ENCODE measurements around the gene TCEANC2. TPM values are rescaled to one million over a fixed set of nuclear protein-coding genes. Genes with fewer than 3 reads are reported as not detected.
A peak's percentile ranks its signal among the peaks of the same experiment; 100 is the strongest.

Gene TCEANC2
- total RNA-seq, 1 experiment from 2014 or later = 5.3 TPM

GRCh38 chr1:54137534-54138061, 84.2 kb downstream of the TCEANC2 start:
- Mint-ChIP-seq H3K27ac (peak overlapping the region in 1 of 3 experiments; percentile 78; a peak in 2 of 7 replicates), H3K4me3 (peak overlapping the region in 1 of 2 experiments; percentile 28; a peak in 1 of 5 replicates), H3K27me3 (ENCODE audit: low read depth) (peaks cover 2% of the 10 kb centered on the region), H3K36me3 (ENCODE audit: insufficient read depth in 1 of 3, low read depth in 3 of 3) (no peaks in the 10 kb centered on the region), H3K4me1 (peaks cover 31 to 46% of the 10 kb centered on the region in 2 experiments), H3K9me3 (no peaks in the 10 kb centered on the region)
- Histone ChIP-seq H3K14ac (ENCODE audit: insufficient read depth, low read length) (no peak overlapping the region; the same call in 1 of the 2 replicates), H3K27ac (ENCODE audit: insufficient read length, low read depth, low read length) (no peak overlapping the region), H3T11ph (ENCODE audit: low read length) (no peak overlapping the region), H4K8ac (replicated peaks; ENCODE audit: insufficient read length, low read depth, low read length) (no peak overlapping the region), H2BK15ac (ENCODE audit: low read depth, low read length) (no peak overlapping the region), H2AK5ac (ENCODE audit: insufficient read length, low read length) (no peak overlapping the region), H3K23me2 (ENCODE audit: insufficient read length, low read depth, low read length, poor library complexity, severe bottlenecking) (no peaks in the 10 kb centered on the region), H3K9me3 (ENCODE audit: control insufficient read depth, low read depth, low read length) (no peaks in the 10 kb centered on the region), H4K5ac (ENCODE audit: insufficient read length, low read depth, low read length) (no peak overlapping the region), H3K9ac (ENCODE audit: extremely low read depth, insufficient read length, low read length) (no peak overlapping the region), H2BK12ac (ENCODE audit: insufficient read length, low read depth, low read length) (no peak overlapping the region), H3K4me2 (ENCODE audit: insufficient read depth, insufficient read length, low read length) (no peak overlapping the region), H2BK20ac (ENCODE audit: low read depth, low read length, poor library complexity, severe bottlenecking) (no peak overlapping the region), H3K23ac (ENCODE audit: insufficient read length, low read depth, low read length) (no peak overlapping the region), H3K56ac (ENCODE audit: insufficient read length, low read depth, low read length) (no peak overlapping the region), H4K20me1 (ENCODE audit: control insufficient read depth, insufficient read depth, insufficient read length) (no peaks in the 10 kb centered on the region), H3K27me3 (ENCODE audit: insufficient read depth, low read length) (no peaks in the 10 kb centered on the region; the same call in 1 of the 2 replicates), H3K79me1 (ENCODE audit: insufficient read depth, low read depth, low read length, poor library complexity, severe bottlenecking) (no peaks in the 10 kb centered on the region), H3K4me1 (ENCODE audit: insufficient read depth, low read length) (peaks cover 6% of the 10 kb centered on the region; the same call in 1 of the 2 replicates), H2BK120ac (ENCODE audit: low read depth, low read length, poor library complexity, severe bottlenecking) (no peak overlapping the region), H2AFZ (ENCODE audit: low read length) (no peak overlapping the region), H4K91ac (ENCODE audit: insufficient read length, low read depth, low read length) (no peak overlapping the region), H2BK5ac (ENCODE audit: insufficient read length, low read length) (no peak overlapping the region), H3K79me2 (ENCODE audit: insufficient read depth, low read length) (no peaks in the 10 kb centered on the region), H3K4ac (ENCODE audit: low read depth, low read length) (no peak overlapping the region), H3K18ac (ENCODE audit: insufficient read length, low read depth, low read length) (no peak overlapping the region)
- DNase-seq = no peak
- no CpG with 5 or more reads among the region's 10 CpGs for WGBS (ENCODE audit: extremely low coverage, insufficient read length, low lambda C conversion rate)
- no peak for TF ChIP-seq CTCF (conservative IDR thresholded peaks at IDR 0.05)
